HEK293 (cell line): ENCODE results near the gene BID.

ENCODE experiments used
- CTCF ChIA-PET: fragments of 350-600 bp; formaldehyde crosslinking; extraction: SDS; loops from one replicate; lab custom pipeline; 2021; ENCODE audit warnings: antibody characterized with exemption; lab: Yijun Ruan, JAX
- POLR2A ChIA-PET: fragments of 300-600 bp; formaldehyde crosslinking; extraction: SDS; loops from one replicate; lab custom pipeline; 2020; ENCODE audit warnings: antibody characterized with exemption, inconsistent platforms; lab: Yijun Ruan, JAX
- H3K27ac ChIP-seq: fragments of 200-500 bp; sonication (Bioruptor generic); 2 replicates; pipeline ENCODE4 v1.5.1; 2014; ENCODE audit warnings: low read depth, low read length, control low read depth, inconsistent platforms; ENCODE audit errors: extremely low read depth
- H3K36me3 ChIP-seq, 2 experiments: fragments of 200-500 bp in 1 of 2; sonication (Bioruptor generic) in 1 of 2; 1 replicate in 1 of 2; 2 replicates in 1 of 2; pipeline ENCODE4 v1.5.1; 2014 to 2017; ENCODE audit warnings: inconsistent platforms in 2 of 2, low read length in 2 of 2; ENCODE audit not compliant: control insufficient read depth in 2 of 2, insufficient read depth in 1 of 2
- H3K4me1 ChIP-seq: fragments of 200-500 bp; sonication (Bioruptor generic); 2 replicates; pipeline ENCODE4 v1.5.1; 2014; ENCODE audit warnings: mild to moderate bottlenecking, low read length, inconsistent platforms; ENCODE audit not compliant: control insufficient read depth, insufficient read depth
- H3K4me3 ChIP-seq: 2 replicates; pipeline ENCODE4 v1.5.1; 2011; ENCODE audit warnings: low read depth, mild to moderate bottlenecking, control low read depth, low read length, moderate library complexity
- H3K9me3 ChIP-seq: fragments of 200-500 bp; sonication (Bioruptor generic); 2 replicates; pipeline ENCODE4 v1.5.1; 2014; ENCODE audit warnings: low read depth, low read length, inconsistent platforms; ENCODE audit not compliant: control insufficient read depth, insufficient read depth
- KLF17 ChIP-seq: fragments of 450-650 bp; formaldehyde crosslinking; IDR thresholded peaks from 2 replicates; pipeline ENCODE4 v1.5.1; 2016; ENCODE audit warnings: missing biosample characterization, missing genetic modification characterization
- SCRT1 ChIP-seq: fragments of 450-650 bp; formaldehyde crosslinking; IDR thresholded peaks from 2 replicates; pipeline ENCODE4 v1.5.1; 2016; ENCODE audit warnings: missing biosample characterization, missing genetic modification characterization, borderline replicate concordance
- ZNF16 ChIP-seq: fragments of 450-650 bp; formaldehyde crosslinking; IDR thresholded peaks from 2 replicates; pipeline ENCODE4 v1.5.1; 2016; ENCODE audit warnings: low read depth, missing biosample characterization, missing genetic modification characterization

The BID gene

GRCh38 chr22:17684245-17684644 is 90.0 kb downstream of the BID start:
- TF ChIP-seq ZNF16 (no peak), SCRT1 (tag by site-specific recombination) (no peak), KLF17 (tag by site-specific recombination) (no peak)

More at GRCh38 chr22:17684245-17684644, 90.0 kb downstream of the BID start:
- CTCF ChIA-PET = no interaction called here
- peaks cover 13 to 16% of the 10 kb centered on the region in 2 experiments; a peak in 2 of 3 replicates for H3K36me3 ChIP-seq
- H3K4me3 ChIP-seq = no peak overlapping the region
- H3K4me1 ChIP-seq = no peaks in the 10 kb centered on the region
- H3K9me3 ChIP-seq = no peaks in the 10 kb centered on the region
- POLR2A ChIA-PET = no interaction called here
- no peak overlapping the region for H3K27ac ChIP-seq
